Suppressor macrophage treated with lipopolysaccharide for 4 hours (primary cell): ENCODE results near the gene KRT83.
"Not testable (repeated sequence)": the region's sequence is repeated elsewhere in the genome, so short reads cannot be mapped to it uniquely, and the experiment has no call there.

Experiments used
- DNase-seq: peaks from one replicate; pipeline ENCODE4 v3.0.0-alpha.2; 2020

Gene KRT83

DNA sequence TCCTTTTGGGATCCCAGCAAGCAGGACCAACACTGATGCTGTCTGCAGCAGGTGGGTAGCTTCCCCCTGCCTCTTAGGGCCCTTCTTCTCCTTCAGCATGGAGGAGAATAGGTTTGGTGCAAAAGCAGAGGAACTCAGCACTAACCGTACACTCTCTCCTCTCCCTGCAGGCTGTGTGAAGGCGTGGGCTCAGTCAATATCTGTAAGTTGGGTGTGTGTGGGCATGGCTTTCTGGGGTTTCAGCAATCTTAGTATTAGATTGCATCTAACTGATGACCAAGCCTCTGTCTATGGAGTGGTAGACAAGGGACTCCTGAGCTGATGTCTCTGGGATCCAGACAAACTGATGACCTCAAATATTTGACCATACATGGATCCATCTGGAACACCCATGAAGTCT lies 31.8 kb upstream of the KRT83 start:
- no peak for DNase-seq

DNA sequence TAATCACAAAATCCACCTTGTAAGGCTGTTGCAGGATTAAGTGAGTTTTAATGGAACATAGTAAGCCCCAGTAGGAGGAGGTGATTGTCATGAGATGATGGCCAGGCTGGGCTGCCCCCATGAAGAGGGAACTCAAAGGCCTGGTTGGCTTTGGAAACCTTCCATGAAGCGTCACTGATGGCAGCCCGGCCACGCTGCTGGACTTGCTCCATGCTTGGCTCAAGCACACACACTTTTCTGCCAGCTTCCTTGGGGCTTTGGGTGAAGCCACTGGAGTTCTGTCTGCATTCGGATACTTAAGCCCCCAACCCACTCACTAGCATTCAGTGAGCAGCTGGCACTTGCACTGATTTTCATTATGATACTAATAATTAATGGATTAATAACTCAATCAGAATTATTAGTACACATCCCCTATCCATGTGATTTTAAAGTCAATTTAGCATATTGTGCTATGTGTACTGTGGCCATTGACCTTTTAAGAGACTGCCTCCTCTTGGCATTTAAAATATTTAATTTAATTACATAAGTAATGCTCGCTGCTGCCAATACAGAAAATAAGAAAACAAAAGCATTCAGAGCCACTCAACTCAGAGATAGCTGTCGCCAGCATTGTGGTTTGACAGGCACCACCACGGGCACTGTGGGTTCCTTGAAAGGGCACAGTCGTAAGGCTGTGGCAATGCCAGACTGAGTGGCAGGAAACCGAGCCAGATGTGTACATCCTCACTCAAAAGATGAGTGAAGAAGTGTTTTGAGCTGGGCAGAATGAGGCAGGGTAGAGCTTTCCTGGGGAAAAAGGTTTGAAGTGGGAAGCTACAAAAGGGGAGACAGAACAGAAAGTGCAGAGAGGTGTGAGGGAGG lies 30.2 kb upstream of the KRT83 start:
- DNase-seq: no peak

- no peak for DNase-seq
Observed at GRCh38 chr12:52350786-52351185, 29.6 kb upstream of the KRT83 start.

- no peak for DNase-seq
Observed at GRCh38 chr12:52350021-52350620, 28.9 kb upstream of the KRT83 start.

- no peak for DNase-seq
Observed at GRCh38 chr12:52349196-52349595, 28.0 kb upstream of the KRT83 start.

GRCh38 chr12:52347551-52348510 lies 26.6 kb upstream of the KRT83 start:
- no peak for DNase-seq

GRCh38 chr12:52347016-52347415 lies 25.8 kb upstream of the KRT83 start:
- no peak for DNase-seq

GRCh38 chr12:52346593-52346992 lies 25.4 kb upstream of the KRT83 start:
- DNase-seq: peak; percentile 43

- not testable (repeated sequence) for DNase-seq
Observed at GRCh38 chr12:52345041-52345440, 23.8 kb upstream of the KRT83 start.

DNA sequence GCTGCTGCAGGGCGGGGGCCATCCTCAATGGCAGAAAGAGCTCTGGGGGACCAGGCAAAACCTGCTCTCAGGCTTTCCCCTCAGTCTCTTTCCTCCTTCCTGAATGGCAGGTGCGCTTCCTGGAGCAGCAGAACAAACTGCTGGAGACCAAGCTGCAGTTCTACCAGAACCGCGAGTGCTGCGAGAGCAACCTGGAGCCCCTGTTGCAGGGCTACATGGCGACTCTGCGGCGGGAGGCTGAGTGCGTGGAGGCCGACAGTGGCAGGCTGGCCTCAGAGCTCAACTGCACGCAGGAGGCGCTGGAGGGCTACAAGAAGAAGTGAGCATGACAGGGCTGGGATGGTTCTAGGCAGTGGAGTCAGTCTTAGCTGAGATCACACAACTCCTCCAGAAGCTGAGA lies 22.9 kb upstream of the KRT83 start:
- no peak for DNase-seq

DNA sequence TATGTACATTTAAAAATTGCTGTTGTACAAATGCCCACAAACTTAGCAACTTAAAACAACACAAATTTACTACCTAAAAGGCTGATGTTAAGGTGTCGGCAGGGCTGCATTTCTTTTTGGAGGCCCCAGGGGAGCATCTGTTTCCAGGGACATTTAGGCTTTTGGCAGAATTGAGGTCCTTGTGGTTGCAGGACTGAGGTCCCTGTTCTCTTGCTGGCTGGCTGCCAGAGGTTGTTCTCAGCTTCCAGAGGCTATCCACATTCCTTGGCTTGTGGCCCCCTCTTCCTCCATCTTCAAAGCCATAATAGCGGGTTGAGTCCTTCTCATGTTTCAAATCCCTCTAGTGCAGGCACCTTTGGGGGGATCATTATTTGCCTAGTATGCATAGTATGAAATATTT lies 22.4 kb upstream of the KRT83 start:
- DNase-seq: no peak

- DNase-seq: no peak
Observed at GRCh38 chr12:52342781-52343490, 21.7 kb upstream of the KRT83 start.

GRCh38 chr12:52341066-52341580 lies 19.9 kb upstream of the KRT83 start:
- DNase-seq: no peak

GRCh38 chr12:52338241-52338960 lies 17.2 kb upstream of the KRT83 start:
- no peak for DNase-seq

DNA sequence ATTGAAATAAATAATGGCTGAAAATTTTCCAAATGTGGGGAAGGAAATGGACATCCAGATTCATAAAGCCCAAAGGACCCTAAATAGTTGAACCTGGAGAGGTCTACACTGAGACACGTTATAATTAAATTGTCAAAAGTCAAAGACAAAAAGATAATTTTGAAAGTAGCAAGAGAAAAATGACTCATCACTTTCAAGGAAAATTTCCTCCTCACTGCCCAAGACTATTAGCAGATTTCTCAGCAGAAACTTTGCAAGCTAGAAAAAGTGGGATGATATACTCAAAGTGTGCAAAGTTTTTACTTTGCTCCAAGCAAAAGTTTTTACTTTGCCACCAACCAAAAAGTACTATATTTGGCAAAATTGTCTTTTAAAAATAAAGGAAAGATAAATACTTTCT lies 15.9 kb upstream of the KRT83 start:
- no peak for DNase-seq

DNA sequence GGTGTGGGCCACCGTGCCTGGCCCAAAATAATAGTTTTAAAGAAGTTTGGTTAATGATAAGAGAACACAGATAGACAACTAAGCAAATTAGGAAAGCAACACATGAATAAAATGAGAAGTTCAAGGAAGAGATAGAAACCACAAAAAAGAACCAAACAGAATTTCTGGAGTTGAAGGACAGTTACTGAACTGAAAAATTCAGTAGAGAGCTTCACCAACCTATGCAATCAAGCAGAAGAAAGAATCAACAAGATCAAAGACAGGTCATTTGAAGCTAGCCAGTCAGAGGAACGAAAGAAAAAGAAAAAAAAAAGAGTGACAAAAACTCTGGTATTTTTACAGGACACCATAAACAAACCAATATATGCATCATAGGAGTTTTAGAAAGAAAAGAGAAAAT lies 15.4 kb upstream of the KRT83 start:
- DNase-seq: no peak

GRCh38 chr12:52335598-52336262 lies 14.5 kb upstream of the KRT83 start:
- no peak for DNase-seq

DNA sequence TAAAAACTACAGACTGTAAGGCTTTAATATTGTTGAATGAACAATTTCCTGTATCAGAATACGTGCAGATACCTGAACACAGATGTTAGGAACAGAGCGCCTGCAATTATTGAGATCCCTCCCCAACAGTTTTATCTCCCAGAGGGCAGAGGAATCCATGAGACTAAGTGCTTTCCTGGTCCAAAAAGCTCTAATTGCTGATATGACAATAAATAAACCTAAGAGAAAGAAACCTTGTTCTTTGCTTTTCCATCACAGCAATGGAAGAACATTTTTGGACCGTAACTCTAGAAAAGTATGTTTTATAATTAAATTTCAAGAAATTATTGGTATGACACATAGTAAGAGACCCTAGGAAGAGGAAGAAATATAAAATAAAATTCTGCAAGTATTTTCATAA lies 13.0 kb upstream of the KRT83 start:
- no peak for DNase-seq

DNA sequence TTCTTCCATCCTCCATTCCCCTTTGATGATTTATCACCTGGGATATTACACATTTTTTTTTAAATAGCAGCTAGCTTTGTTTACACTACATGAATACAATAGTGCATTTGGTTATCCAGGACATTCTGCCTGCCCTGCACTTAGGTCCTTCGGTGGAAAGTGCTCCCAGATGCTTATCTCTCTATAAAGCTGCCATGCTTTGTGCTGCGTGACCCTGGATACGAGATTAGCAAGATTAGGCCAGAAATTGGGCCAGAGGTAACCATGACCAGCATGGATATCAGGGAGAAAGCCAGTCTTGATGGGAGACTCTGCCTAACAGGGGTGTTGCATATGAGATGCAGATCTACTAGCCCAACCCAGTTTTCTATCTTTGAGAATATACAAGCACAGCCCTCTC lies 12.1 kb upstream of the KRT83 start:
- no peak for DNase-seq

GRCh38 chr12:52332381-52332780 lies 11.2 kb upstream of the KRT83 start:
- no peak for DNase-seq

- no peak for DNase-seq
Observed at GRCh38 chr12:52331833-52332232, 10.6 kb upstream of the KRT83 start.
